Amniotic epithelial cell (primary cell): ENCODE data around the gene IL24.
"Not testable (repeated sequence)": the region's sequence is repeated elsewhere in the genome, so short reads cannot be mapped to it uniquely, and the experiment has no call there.

Experiments used
- DNase-seq: peaks from one replicate; pipeline ENCODE4 v3.0.0-alpha.2; 2010; ENCODE audit warnings: low read depth

IL24 gene, protein sequence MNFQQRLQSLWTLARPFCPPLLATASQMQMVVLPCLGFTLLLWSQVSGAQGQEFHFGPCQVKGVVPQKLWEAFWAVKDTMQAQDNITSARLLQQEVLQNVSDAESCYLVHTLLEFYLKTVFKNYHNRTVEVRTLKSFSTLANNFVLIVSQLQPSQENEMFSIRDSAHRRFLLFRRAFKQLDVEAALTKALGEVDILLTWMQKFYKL

DNA sequence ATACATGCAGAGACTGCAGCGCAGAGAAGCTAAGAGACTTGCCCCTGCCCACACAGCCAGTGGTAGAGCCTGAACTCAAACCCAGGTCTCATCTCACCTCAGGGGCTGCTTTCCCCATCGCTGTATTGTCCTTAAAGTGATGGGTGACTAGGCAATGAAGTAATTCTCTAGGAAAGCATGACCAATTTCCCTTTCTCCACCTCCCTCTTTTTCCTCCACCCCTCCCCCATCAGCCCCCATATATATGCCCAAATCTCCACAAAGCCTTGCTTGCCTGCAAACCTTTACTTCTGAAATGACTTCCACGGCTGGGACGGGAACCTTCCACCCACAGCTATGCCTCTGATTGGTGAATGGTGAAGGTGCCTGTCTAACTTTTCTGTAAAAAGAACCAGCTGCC lies at the start of gene IL24:
TSS of gene IL24 (plus strand) at position 269 of the 400 bp plus-strand sequence. CDS start 390 bp downstream, outside the sequence.
- no peak for DNase-seq

DNA sequence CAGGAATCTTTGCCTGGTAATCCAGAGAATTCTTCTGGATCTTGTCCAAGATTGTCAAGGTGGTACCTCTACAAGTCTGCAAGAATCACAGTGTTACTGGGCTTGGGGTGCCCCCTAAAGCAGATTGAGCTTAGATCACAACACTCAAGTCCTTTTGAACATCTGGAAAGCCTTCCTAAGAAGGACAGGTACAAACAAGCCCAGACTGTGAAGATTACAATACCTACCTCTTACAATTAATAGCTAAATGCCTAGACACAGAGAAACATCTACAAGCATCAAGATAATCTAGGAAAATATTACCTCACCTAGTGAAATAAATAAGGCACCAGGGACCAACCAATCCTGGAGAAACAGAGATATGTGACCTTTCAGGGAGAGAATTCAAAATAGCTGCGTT lies 49.3 kb upstream of the IL24 start:
- DNase-seq = no peak

DNA sequence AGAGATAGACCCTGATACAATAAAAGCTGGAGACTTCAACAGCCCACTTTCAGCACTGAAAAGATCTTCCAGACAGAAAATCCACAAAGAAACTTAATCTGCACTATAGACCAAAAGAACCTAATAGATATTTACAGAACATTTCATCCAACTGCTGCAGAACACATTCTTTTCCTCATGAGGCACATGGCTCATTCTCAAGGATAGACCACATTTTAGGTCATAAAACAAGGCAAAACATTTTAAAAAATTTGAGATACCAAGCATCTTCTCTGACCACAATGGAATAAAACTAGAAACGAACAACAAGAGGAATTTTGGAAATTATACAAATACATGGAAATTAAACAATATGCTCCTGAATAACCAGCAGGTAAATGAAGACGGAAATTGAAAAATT lies 46.8 kb upstream of the IL24 start:
- DNase-seq = no peak

DNA sequence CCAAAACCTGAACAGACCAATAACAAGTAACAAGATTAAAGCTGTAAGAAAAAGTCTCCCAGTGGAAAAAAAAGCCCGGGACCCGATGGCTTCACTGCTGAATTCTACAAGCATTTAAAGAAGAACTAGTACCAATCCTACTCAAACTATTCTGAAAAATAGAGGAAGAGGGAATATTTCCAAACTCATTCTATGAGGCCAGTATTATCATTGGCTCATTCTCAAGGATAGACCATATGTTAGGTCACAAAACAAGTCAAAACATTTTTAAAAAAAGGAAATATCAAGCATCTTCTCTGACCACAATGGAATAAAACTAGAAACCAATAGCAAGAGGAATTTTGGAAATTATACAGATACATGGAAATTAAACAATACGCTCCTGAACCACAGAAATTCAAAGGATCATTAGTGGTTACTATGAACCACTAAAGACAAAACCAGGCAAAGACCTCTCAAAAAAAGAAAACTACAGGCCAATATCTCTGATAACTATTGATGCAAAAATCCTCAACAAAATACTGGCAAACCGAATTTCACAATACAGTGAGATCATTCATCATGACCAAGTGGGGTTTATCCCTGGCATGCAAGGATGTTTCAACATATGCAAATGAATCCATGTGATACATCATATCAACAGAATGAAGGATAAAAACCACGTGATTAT lies 45.8 kb upstream of the IL24 start:
- peak; percentile 85 for DNase-seq

DNA sequence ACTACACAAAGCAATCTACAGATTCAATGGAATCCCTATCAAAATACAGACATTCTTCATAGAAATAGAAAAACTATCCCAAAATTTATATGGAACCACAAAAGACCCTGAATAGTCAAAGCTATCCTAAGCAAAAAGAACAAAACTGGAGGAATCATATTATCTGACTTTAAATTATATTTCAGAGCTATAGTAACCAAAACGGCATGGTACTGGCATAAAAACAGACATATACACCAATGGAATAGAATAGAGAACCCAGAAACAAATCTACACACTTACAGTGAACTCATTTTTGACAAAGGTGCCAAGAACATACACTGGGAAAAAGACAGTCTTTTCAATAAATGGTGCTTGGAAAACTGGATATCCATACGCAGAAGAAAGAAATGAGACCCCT lies 44.6 kb upstream of the IL24 start:
- not testable (repeated sequence) for DNase-seq

DNA sequence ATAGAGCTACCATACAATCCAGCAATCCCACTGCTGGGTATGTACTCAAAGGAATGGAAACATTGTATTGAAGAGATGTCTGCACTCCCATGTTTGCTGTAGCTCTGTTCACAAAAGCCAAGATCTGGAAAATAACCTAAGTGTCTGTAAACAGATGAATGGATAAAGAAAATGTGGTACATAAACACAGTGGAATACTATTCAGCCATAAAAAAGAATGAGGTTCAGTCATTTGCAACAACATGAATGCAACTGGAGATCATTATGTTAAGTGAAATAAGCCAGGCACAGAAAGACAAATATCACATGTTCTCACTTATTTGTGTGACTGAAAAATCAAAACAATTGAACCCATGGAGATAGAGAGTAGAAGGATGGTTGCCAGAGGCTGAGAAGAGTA lies 43.5 kb upstream of the IL24 start:
- not testable (repeated sequence) for DNase-seq

DNA sequence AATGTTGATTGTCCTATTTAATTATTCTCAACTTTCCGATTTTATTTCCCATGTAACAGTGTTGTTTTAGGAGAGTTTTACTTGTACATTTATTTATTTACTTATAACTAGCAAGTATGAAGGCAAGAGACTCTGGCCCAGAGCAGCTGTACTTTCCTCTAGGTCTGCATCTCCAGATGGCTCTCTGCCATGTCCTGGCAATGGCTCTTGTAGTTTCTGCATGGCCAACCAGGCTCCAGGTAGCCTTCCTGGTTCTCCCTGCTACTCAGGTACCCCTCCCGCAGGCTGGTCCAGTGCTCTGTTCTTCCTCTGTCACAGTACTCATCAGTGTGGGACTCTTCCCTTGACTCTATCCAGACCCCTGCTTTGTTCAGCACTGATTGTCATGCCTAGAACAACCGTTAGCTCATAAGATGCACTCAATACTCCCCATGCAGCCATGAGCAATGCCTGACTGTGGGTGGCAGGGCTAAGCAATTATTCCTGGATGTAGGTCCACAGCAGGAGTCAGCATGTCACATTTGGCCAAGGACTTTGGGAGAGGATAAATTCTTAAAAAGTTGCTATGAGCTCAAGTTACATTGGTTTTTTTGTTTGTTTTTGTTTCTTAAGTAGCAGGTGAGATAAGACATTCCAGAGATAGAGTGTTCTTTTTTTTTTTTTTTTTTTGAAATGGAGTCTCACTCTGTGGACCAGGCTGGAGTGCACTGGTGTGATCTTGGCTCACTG lies 42.7 kb upstream of the IL24 start:
- peak; percentile 14 for DNase-seq

DNA sequence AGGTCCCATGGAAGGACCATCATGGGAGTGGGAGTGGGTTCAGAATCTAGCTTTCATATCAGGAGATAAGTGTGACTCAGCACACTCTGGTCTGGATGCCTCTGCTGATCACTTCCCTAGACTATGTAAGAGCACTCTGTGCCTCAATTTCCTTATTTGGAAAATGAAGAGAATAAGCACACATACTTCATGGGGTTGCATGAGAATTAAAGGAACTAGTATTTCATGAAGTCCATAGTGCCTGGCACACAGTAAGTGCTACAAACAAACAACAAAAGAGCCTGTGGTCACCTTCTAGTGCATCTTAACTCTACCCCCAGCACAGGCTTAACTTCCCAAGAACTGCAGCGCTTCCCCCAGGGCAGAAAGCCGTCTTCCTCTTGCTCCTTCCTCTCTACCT lies 41.4 kb upstream of the IL24 start:
- DNase-seq = no peak

DNA sequence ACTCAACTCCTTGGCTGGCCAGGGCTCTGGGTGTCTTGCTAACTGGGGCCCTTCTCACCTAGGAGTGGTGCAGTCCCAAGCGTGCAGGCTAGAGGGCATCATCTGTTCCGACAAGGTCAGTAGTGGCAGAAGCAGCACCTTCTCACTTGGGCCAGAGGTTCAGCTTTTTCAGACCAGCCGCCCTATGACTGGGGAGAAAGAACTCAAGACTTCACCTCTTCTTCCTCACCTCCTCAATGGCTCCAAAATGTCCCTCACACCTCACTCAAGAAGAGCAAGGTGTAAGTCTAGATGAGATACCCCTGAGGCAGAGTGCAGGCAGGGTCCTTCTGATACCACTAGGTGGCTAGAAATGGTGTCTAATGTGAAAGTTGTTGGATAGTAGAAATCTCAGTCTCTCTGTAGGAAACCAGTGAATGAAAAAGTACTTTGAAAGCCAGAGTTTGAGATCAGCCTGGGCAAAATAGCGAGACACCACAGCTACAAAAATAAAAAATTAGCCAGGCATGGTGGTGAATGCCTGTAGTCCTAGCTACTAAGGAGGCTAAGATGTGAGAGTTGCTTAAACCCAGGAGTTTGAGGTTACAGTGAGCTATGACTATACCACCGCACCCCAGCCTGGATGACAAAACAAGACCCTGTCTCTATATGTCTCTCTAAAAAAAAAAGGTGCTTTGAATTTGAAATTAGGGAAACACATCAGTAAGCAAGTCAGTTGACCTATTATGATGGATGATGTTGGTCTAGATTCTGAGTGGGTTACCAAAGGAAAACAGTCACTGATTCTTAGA lies 40.4 kb upstream of the IL24 start:
- no peak for DNase-seq

DNA sequence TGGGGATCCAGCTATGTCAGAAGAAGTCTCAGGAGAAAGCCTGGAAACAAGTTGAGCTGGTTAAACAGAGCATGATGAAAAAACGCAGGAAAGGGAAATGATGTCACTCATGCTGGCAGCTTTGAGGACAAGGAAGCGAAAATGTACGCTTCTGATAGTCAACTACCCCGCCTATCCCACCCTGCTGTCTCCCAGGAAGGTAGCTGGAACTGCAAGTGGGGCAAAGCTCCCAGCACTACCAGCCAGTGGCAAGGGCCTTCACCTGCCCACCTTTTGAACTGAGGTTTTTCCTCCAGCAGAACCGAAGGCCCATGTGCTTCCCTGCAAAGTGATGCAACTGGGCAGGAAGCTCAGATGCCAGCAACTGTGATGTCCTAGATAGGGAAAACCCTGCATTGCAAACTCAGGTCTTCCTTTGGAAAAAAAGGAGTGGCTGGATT lies 38.1 kb upstream of the IL24 start:
- DNase-seq = no peak

DNA sequence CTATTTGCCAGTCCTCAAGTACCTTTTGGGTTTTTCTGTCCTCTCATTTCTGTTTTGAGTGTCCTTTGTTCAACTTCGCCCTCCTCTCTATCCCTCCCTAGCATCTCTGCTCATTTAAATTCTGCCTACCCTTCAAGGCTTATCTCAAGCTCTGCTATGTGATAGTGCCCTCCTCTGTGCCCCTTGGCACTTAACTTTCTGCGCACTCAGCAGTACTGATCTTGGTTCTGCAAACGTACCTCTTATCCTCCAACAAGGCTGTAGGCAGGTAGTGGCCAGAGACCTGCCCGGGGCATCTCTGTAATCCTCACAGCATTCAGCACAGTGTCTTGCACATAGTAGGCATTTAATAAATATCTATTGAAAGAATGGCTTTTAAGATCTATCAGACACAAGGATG lies 37.1 kb upstream of the IL24 start:
- no peak for DNase-seq

DNA sequence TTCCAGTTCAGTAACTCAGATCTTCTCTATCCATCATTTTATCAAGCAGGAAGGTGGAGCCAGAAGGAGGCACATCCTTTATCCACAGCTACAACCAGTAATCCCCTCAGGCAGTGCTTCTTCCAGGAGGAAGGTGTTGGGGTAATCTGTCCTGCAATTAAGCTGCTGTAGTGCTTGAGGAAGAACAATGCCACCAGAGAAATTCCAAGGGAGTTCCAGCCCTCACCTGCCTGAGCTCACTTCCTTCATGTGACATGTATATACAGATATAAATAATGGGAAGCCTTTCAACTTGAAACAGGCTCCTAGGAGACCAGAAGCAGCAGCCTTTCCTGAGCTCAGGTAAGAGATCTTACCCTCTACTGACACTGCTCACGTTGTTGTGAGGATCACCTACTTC lies 34.0 kb upstream of the IL24 start:
- no peak for DNase-seq

DNA sequence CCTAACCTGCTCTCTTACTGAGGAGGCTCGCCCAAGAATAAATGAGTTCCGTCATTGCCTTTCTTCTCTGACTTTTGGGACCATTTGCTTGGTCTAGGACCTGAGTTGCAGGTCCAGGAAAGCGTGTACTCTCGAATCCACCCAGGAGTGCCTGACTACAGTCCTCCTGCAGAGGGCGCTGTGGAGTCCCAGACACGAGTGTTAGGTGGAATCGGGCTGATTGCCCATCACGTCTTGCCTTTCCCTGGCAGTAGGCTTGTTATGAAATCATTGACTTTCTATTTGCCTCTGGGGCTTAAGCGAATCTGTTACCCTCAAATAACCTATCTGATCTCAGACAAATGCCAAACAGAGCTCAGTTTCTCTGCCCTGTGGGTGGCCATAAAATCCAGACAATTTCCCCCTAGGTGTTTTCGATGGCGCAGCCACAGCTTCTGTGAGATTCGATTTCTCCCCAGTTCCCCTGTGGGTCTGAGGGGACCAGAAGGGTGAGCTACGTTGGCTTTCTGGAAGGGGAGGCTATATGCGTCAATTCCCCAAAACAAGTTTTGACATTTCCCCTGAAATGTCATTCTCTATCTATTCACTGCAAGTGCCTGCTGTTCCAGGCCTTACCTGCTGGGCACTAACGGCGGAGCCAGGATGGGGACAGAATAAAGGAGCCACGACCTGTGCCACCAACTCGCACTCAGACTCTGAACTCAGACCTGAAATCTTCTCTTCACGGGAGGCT lies 32.1 kb upstream of the IL24 start, which contains the start of gene IL20:
TSS of gene IL20 (plus strand) at position 685 of the 733 bp plus-strand sequence. CDS start 230 bp downstream, outside the sequence.
- DNase-seq = peak; percentile 80

DNA sequence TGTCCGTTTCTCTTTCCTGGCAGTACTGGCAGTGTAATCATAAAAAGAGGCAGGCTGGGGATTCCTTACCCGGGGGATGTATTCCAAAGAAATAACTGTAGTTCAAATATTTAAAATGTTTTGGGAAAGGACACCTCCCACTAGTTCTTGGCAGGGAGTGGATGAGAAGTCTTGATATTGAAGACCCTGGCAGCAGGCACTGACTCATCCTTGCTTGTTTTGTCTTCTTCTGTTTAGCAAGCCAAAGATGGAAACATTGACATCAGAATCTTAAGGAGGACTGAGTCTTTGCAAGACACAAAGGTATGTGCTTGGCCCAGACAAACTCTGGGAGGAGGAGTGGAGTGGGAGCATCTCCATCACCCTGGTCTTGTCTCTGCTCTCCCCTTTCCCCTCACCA lies 31.2 kb upstream of the IL24 start:
- DNase-seq = peak; percentile 70

DNA sequence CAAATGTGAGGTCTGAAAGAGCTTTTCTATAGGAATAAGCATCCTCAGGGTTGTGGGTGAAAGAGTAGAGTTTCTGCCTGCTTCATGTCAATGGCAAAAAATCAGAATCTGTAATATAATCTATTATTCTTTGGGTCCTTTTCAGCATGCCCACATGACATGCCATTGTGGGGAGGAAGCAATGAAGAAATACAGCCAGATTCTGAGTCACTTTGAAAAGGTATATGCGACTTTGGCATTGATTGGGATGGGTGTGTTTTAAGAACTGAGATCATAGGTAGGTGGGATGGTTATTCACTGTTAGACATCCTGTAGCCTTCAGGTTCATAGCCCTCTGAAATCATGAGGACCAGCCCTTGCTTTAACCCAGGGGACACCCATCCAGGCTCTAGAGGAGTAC lies 30.0 kb upstream of the IL24 start:
- no peak for DNase-seq

DNA sequence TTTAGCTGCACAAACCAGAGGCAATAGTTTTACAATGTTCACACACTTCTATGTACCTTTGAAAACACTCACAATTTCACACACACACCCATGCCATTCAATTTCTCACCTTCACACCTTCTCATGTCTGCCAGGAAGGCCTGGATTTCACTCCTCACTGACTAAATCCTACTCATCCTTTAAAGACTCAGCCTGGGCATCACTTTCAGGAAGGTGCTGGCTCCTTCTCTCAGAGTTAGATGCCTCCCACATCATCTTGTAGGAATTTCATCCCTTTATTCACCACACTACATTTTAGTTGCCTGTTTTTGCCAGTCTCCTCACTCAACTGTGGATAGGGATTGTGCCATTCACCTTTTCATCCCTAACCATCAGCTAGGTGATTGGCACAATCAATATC lies 29.5 kb upstream of the IL24 start:
- no peak for DNase-seq

DNA sequence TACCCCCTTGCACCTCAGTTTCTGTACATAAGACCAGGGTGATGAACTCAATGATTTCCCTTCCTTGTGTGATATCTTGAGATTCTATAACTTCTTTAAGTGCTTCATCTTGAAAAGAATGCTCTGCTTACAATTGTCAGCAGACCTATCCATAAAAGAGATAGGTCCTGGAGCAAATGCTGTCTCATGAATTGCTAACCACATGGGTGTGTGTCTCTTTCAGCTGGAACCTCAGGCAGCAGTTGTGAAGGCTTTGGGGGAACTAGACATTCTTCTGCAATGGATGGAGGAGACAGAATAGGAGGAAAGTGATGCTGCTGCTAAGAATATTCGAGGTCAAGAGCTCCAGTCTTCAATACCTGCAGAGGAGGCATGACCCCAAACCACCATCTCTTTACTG lies 29.0 kb upstream of the IL24 start:
- no peak for DNase-seq

DNA sequence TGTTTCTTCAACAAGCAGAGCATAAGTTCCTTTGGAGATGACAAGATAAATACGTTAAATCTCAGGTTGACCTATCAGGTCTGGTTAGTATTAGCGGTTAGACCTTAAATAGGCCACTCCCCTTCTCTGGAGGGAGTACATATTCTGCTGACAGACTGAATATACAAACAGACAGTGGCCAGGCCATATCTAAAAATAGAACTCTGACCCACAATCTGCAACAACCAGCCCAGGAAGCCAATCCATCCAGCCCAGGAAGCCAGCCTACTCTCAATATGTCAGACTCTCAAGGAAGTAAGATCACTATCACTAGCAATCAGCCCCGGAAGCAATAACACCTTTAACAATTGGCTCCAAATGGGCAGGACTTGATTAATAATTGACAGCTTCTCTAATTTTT lies 25.1 kb upstream of the IL24 start:
- peak; percentile 57 for DNase-seq

DNA sequence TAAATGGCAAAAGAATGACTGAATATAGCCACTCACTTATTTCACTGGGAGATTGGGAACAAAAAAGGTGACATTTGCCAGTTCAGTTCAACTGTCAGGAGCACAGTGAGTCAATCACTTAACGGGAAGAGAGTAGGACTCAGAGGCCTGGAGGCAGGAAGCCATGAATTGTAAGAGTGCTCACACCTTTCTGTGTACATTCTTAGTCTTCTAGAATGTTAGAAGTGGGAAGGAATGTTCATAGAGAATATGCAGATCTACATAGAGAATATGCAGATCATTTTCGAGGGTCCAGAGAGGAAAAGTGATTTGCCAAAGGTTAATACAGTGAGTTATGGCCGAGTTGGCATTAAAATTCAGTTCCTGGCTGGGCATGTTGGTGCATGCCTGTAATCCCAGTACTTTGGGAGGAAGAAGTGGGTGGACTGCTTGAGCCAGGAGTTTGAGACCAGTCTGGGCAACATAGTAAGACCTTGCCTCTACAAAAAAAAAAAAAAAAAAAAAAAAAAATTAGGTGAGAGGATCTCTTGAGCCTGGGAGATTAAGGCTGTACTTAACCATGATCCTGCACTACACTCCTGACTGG lies 23.5 kb upstream of the IL24 start:
- no peak for DNase-seq

DNA sequence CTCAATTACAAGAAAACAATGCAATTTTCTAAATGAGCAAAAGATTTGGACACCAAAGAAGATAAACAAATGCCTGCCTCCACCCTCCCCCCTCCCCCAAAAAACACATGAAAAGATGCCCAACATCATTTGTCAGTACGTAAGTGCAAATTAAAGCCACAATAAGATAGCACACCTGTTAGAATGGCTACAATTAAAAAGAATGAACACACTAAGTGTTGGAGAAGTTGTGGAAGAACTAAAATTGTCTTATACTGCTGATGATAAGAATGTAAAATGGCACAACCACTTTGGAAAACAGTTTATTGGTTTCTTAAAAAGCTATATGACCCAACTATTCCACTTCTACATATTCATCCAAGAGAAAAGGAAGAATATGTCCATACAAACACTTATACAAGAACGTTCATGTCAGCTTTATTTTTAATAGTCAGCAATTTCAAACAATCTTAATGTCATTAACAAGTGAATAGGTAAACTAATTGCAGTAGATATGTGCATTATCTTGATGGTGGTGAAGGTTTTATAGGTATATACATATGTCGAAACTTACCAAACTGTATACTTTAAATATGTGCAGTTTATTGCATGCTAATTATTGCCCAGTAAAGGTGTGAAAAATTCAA lies 21.4 kb upstream of the IL24 start:
- DNase-seq = no peak

DNA sequence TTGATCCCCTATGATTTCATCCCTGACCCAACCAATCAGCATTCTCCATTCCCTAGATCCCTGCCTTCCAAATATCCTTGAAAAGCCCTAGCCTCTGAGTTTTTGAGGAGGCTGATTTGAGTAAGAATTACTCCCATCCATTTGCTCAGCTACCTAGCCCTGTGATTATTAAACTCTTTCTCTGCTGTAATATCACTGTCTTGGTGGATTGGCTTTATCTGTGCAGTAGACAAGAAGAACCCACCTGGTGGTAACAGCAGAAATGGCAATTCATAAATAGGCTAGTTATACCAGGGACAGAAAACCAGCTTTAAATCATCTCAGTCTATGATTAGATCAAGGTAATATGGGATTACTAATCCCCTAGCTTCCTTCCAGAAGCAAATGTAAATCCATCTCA lies 18.8 kb upstream of the IL24 start:
- DNase-seq = no peak
